Uterus (tissue), 4 donors: ENCODE results near the gene EMP2. TPM values are rescaled to one million over a fixed set of nuclear protein-coding genes. Genes with fewer than 3 reads are reported as not detected.
"Not testable (repeated sequence)": the region's sequence is repeated elsewhere in the genome, so short reads cannot be mapped to it uniquely, and the experiment has no call there.

Experiments
- DNase-seq, 2 donors: peaks; one replicate each; pipeline ENCODE4 v3.0.0-alpha.2; 2019 to 2020
- H3K27ac ChIP-seq, 2 donors: fragments of 200-600 bp; sonication (generic); 1 replicate in 1 of 2; 2 replicates in 1 of 2; pipeline ENCODE4 v1.5.1; 2016 to 2018
- H3K27me3 ChIP-seq, 2 donors: fragments of 200-600 bp; sonication (generic); one replicate each; pipeline ENCODE4 v1.5.1; 2018 to 2019; ENCODE audit warnings: control low read depth in 1 of 2
- H3K36me3 ChIP-seq, 2 donors: fragments of 200-600 bp; sonication (generic); one replicate each; pipeline ENCODE4 v1.5.1; 2019; ENCODE audit warnings: control low read depth in 1 of 2
- H3K4me1 ChIP-seq, 2 donors: fragments of 200-600 bp; sonication (generic); one replicate each; pipeline ENCODE4 v1.5.1; 2018 to 2019; ENCODE audit warnings: control low read depth in 1 of 2
- H3K4me3 ChIP-seq, 2 donors: fragments of 200-600 bp; sonication (generic); 1 replicate in 1 of 2; 2 replicates in 1 of 2; pipeline ENCODE4 v1.5.1; 2018 to 2019; ENCODE audit warnings: mild to moderate bottlenecking in 1 of 2
- H3K9me3 ChIP-seq, 2 donors: fragments of 200-600 bp; sonication (generic); one replicate each; pipeline ENCODE4 v1.5.1; 2019; ENCODE audit warnings: control low read depth in 1 of 2
- CTCF ChIP-seq, 4 experiments: fragments of 200-600 bp in 2 of 4; fragments of 450-650 bp in 2 of 4; sonication (generic) in 2 of 4; IDR thresholded peaks; one replicate each; pipeline ENCODE4 v1.5.1; 2016 to 2019; ENCODE audit warnings: antibody characterized with exemption in 4 of 4, mild to moderate bottlenecking in 2 of 4, moderate library complexity in 1 of 4
- POLR2A ChIP-seq, 2 donors: fragments of 450-650 bp; IDR thresholded peaks; one replicate each; pipeline ENCODE4 v1.6.1; 2016; ENCODE audit warnings: antibody characterized with exemption in 2 of 2, mild to moderate bottlenecking in 1 of 2, moderate library complexity in 1 of 2
- intact Hi-C: fragments of 100-400 bp; cut with DNase I; formaldehyde crosslinking; loops from one replicate; pipeline ENCODE4 v1.15.1; 2023; ENCODE audit warnings: low total_unique reads
- total RNA-seq, 4 donors: library from RNA; depleted of rRNA in 3 of 4; stranded (reverse); fragments of >200 nt in 3 of 4; gene quantifications; one replicate each; pipeline versions ENCODE4 v1.1.0 to v1.2.4, GENCODE V29; 2014 to 2023
- donor health status: DM: yes; HTN: yes; CAD: no.

The EMP2 gene
- total RNA-seq, 4 donors from 2014 or later, result 16.4 to 88.3 (median 32.1) TPM

GRCh38 chr16:10562361-10562899, 18.0 kb downstream of the EMP2 start:
- H3K27me3 ChIP-seq, result no peaks in the 10 kb centered on the region
- no peak overlapping the region for H3K4me3 ChIP-seq
- TF ChIP-seq CTCF (IDR thresholded peaks at IDR 0.05), result no peak
- TF ChIP-seq POLR2A (IDR thresholded peaks at IDR 0.05), result no peak
- no peaks in the 10 kb centered on the region for H3K4me1 ChIP-seq
- no peaks in the 10 kb centered on the region for H3K36me3 ChIP-seq
- intact Hi-C loops, result no loop called here
- no peaks in the 10 kb centered on the region for H3K9me3 ChIP-seq
- H3K27ac ChIP-seq, result no peak overlapping the region
- DNase-seq, result no peak

GRCh38 chr16:10561425-10561824, 19.0 kb downstream of the EMP2 start:
- Histone ChIP-seq H3K4me3 (no peak overlapping the region), H3K27me3 (no peaks in the 10 kb centered on the region), H3K4me1 (no peaks in the 10 kb centered on the region), H3K36me3 (no peaks in the 10 kb centered on the region), H3K27ac (peak overlapping the region in 1 of 2 donors; percentile 3), H3K9me3 (no peaks in the 10 kb centered on the region)
- TF ChIP-seq CTCF (IDR thresholded peaks at IDR 0.05) (no peak), POLR2A (IDR thresholded peaks at IDR 0.05) (no peak)
- DNase-seq, result no peak
- intact Hi-C loops, result no loop called here

- H3K9me3 ChIP-seq, result no peaks in the 10 kb centered on the region
- no peak for DNase-seq
- TF ChIP-seq POLR2A (IDR thresholded peaks at IDR 0.05) (no peak), CTCF (IDR thresholded peaks at IDR 0.05) (no peak)
- no peaks in the 10 kb centered on the region for H3K27me3 ChIP-seq
- intact Hi-C loops, result no loop called here
- no peaks in the 10 kb centered on the region for H3K4me1 ChIP-seq
- H3K4me3 ChIP-seq, result no peak overlapping the region
- peak overlapping the region in 1 of 2 donors; percentile 3 for H3K27ac ChIP-seq
- H3K36me3 ChIP-seq, result no peaks in the 10 kb centered on the region
These were observed 19.4 kb downstream of the EMP2 start for GRCh38 chr16:10561001-10561400.

GRCh38 chr16:10559792-10560191, 20.6 kb downstream of the EMP2 start:
- H3K4me1 ChIP-seq, H3K27me3 ChIP-seq, H3K36me3 ChIP-seq, intact Hi-C loops, H3K4me3 ChIP-seq, DNase-seq, H3K9me3 ChIP-seq: not testable (repeated sequence)
- peak overlapping the region; percentile 69 to 74 for H3K27ac ChIP-seq

GRCh38 chr16:10558746-10559641, 21.4 kb downstream of the EMP2 start:
- intact Hi-C loops, result no loop called here
- H3K4me3 ChIP-seq, result peak overlapping the region in 1 of 2 donors; percentile 24
- no peaks in the 10 kb centered on the region for H3K27me3 ChIP-seq
- no peaks in the 10 kb centered on the region for H3K9me3 ChIP-seq
- no peak for TF ChIP-seq CTCF (IDR thresholded peaks at IDR 0.05)
- TF ChIP-seq POLR2A (IDR thresholded peaks at IDR 0.05), result no peak
- peak overlapping the region; percentile 69 to 74 for H3K27ac ChIP-seq
- H3K36me3 ChIP-seq, result no peaks in the 10 kb centered on the region
- DNase-seq, result peak; percentile 49 to 70
- no peaks in the 10 kb centered on the region for H3K4me1 ChIP-seq
